ENCODE measurements around the gene ZNF821.

- TF ChIP-seq GATA3 (IDR thresholded peaks at IDR 0.05; ENCODE audit: low read depth, low read length) (no peak), GATA2 (IDR thresholded peaks at IDR 0.05; ENCODE audit: low read depth, low read length) (no peak)
Measured at GRCh38 chr16:71930013-71930563, 46.1 kb upstream of the ZNF821 start.

All from SH-SY5Y (cell line).